Left ventricle myocardium superior (tissue), 1 donor: ENCODE data around the gene KLF3. TPM values are rescaled to one million over a fixed set of nuclear protein-coding genes. Genes with fewer than 3 reads are reported as not detected.
A peak's percentile ranks its signal among the peaks of the same experiment; 100 is the strongest.

ENCODE experiments used
- ATAC-seq: fragments of 200-7000 bp; cut with Tn5 transposase; one replicate; pipeline ENCODE4 v1.9.1; 2020; ENCODE audit warnings: mild to moderate bottlenecking, moderate library complexity
- DNase-seq: peaks from one replicate; pipeline ENCODE4 v3.0.0-alpha.2; 2020
- intact Hi-C: fragments of 100-400 bp; cut with micrococcal nuclease; formaldehyde crosslinking; loops from one replicate; pipeline ENCODE4 v1.11.0; 2022
- total RNA-seq: library from RNA; stranded (reverse); fragmentation: NEBNext Ultra II Directional; extraction: Animal tissue kit (Norgen Biotek cat#: 25700); gene quantifications from one replicate; pipeline ENCODE4 v1.2.1, GENCODE V29; 2021
- donor health status: DM: no; HTN: yes; CAD: no; lungs with severe emphysema.

The KLF3 gene
- total RNA-seq, 1 donor from 2014 or later: 17.7 TPM

DNA sequence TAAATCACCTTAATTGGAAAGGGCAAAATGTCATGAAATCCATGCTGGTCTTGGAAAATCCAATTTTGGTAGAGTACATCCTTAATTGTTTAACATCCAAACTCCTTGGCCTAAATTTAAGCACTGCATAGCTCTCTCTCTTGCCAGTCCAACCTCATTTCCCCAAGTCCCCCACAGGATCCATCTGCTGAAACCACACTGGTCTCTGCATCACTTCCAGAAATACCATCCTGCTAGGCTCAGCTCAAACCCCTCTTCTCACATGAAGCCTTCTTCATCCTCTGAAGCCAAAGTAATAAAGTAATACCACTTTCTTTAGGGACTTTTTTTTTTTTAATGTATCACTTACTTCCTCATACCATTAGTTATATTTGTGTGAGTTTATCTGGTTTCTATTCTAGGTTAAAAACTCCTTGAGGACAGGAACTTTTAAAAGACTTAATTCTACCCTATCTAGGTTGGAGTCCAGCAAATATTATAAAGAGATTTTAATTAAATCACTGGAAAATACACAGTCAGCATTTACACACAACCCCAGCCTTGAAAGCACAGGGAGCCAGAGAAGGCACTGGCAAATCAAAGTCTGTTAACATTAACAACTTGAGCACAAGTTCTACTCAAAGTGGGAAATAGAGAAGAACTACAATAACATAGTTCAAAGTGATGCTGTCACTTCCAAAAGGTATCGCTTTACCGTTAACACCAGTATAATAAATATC, 16.7 kb upstream of the KLF3 start:
- no peak for ATAC-seq
- intact Hi-C loops: no loop called here
- no peak for DNase-seq

DNA sequence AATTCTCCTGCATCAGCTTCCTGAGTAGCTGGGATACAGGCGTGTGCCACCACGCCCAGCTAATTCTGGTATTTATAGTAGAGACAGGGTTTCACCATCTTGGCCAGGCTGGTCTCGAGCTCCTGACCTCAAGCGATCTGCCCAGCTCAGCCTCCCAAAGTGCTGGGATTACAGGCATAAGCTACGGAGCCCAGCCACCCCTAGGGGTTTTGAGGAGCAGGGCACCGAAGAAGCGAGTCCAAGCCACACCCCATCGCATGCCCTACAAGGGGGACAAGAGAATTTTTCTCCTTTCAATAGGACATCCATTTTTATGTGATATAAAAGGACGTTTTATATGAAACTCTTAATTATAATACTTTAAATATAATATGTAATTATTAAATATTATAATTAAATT, 13.9 kb upstream of the KLF3 start:
- DNase-seq: no peak
- no peak for ATAC-seq
- intact Hi-C loops: no loop called here

DNA sequence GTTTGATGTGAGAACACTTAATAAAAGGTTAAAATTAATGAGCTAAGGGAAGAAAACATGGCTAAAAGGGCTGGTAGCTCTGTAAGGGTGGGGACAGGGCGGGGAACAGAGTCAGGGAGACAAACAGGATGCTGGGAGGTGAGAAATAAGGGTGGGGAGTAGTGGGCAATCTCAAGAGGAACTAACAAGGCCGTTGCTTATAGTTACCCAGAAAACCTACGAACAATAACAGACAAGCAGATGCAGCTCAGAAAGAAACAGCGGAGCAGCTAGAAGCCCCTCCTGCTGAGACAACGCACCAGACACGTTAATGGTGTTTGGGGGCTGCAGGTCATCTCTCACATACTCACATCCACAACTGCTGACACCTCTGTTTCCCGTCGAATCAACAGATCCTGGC, 9.7 kb upstream of the KLF3 start:
- intact Hi-C loops: no loop called here

DNA sequence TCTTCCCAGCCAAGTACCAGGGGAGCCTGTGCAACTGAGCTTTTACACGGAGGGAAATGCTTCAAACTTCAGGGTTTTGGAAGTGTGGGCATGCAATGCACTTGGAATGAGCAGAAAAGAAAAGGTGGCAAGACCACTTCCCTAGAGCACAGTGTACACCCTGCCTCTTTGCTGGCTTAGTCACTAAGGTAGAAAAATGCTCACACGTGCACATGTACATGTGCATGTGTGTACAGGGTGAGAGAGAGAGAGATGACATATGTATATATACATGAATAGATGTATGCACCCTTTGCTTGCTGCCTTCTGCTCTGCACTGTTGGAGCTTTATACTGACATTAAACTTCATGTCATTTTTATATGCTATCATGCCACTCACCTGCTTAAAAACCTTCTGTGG, 7.9 kb upstream of the KLF3 start:
- intact Hi-C loops: no loop called here
- ATAC-seq (no peak), DNase-seq (no peak)

More for the DNA sequence above, 9.7 kb upstream of the KLF3 start:
- DNase-seq: no peak
- ATAC-seq: peak; percentile 25

DNA sequence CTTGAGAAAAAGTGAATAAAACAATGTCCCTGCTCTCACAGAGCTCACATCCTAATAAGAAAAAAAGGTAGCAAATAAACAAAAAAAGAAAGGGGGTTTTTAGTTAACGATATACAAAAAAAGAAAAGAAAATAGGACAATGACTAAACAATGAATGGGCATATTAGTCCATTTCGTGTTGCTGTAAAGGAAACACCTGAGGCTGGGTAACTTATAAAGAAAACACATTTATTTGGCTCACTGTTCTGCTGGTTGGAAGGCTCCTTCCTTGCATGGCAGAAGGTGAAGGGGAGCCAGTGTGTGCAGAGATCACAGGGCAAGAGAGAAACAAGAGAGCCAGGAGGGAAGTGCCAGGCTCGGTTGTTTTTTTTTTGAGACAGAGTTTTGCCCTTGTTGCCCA, 4.7 kb upstream of the KLF3 start:
- intact Hi-C loops: no loop called here
- ATAC-seq: no peak
- no peak for DNase-seq

DNA sequence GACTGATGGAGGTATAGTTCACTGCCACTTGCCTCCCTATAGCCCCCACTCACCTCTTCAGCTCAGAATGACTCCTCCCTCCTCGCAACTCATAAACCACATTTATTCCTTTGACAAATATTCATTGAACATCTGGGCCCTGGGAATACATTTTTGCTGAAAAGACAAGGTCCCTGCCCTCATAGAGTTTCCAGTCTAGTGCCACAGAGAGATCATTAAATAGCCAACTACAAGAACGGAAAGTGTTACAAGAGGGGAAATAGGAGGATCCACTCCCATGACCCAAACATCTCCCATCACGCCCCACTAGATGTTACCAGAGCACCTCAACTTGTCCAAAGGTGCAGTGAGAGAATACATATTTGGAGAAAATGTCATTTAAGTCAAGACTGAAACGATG, 3.2 kb upstream of the KLF3 start:
- intact Hi-C loops: no loop called here
- ATAC-seq: no peak
- no peak for DNase-seq

DNA sequence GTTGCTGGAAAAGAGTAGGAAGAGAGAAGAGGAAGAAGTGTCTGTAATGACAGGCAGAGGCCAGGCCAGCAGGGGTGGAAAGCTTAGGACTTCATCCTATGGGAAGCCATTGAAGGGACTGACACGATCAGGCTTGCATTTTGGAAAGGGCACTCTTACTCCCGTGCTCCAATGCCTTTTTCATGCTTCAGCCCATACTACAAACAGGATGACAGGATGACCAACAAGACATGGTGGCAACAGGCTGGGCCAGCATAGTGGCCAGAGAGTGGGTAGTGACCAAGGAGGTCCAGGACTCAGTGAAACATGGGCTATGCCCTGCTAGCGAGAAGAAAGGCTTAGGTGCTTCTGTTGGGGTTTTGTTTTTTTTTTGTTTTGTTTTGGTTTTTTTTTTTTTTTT, 2.6 kb upstream of the KLF3 start:
- intact Hi-C loops: no loop called here

DNA sequence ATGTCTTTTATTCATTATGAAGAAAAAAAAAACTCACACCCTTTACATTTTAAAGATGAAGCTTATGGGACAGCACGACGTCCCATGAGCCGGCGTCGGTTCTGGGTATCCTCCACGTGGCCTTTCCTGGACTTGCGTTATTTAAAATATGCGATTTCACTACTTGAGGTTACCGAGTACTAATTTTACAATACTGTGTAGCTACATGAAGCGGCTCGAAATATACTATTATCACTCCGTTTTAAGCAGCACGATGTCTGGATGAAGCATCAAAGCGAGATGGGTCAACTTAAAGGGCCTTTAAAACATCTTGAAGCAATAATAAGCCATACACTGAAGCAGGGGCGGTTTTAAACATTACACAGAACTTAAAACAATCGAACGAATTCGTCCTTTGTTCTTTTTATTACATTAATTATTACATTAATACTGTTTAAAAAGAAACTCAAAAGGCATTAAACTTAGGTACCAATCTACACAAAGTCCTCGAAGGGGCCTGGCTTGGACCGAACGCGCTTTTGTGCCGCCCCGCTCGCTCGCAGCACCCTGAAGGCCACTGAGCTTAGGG, 1.4 kb upstream of the KLF3 start:
- ATAC-seq (no peak), DNase-seq (no peak)
- intact Hi-C loops: no loop called here

More for the DNA sequence above, 2.6 kb upstream of the KLF3 start:
- ATAC-seq (no peak), DNase-seq (no peak)

DNA sequence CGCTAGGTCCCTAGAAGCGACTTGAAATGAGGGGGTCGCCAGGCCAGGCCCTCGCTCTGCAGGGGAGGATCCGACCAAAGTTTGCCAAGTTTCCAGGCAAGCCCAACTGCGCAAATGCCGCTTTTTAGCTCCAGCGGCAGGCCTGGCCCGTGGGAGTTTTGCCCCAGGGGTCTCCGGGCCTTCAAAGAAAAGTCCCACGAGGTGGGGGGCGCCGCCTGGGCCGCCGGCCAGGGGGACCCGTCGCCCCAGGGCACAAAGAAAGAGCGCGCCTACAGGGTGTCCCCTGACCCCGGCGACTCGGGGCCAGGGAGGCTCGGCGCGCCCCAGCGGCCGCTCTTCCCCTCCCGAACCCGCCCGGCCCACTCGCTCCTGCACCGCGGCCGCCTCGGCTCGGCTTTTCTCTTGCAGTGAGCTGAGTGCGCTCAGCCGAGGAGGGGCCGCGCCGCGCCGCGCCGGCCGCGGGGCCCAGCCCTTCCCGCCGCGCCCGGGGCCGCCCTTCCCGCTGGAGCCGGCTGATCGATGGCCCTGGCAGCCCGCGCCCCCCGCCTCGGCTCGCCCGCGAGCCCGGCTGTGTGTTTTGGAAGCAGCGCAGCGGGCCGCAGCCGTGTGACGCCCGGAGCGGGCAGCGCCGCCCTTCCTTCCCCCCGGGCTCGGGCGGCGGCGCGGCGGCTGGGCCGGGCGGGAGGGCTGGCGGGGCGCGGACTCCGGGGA, 754 bp upstream of the KLF3 start:
- intact Hi-C loops: no loop called here
- DNase-seq (no peak), ATAC-seq (no peak)

DNA sequence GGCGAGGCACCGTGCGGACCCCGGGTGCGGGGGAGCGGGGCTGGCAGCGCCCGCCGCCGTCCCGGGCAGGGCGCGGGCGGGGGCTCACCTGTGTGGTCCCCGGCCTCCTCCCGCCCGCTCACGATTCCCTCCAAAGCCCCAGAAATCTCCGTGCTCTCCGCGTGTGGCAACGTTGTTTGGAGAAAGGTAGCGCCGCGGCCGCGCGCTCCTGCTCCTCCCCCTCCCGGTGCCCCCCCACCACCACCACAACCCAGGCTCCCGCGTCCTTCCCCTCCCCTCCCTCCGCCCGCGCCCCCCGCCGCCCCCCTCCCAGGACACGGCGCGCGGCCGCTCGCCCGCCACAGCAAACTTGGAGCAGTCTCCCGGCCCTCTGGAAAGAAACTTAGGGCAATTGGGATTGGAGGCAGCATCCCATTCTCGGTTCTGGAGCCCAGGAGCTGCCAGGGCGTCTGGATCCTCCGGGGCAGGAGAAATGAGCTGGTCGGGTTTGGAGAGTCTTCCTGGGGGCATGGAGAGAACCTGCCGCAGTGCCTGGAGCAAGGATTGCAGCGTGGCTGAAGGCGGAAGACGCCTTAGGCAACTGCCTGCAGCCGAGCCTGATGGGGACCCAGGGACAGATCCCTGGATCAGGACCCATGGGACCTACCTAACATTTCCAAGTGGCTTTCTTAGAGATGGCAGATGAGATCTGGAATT, 855 bp downstream of the KLF3 start:
- intact Hi-C loops: no loop called here

DNA sequence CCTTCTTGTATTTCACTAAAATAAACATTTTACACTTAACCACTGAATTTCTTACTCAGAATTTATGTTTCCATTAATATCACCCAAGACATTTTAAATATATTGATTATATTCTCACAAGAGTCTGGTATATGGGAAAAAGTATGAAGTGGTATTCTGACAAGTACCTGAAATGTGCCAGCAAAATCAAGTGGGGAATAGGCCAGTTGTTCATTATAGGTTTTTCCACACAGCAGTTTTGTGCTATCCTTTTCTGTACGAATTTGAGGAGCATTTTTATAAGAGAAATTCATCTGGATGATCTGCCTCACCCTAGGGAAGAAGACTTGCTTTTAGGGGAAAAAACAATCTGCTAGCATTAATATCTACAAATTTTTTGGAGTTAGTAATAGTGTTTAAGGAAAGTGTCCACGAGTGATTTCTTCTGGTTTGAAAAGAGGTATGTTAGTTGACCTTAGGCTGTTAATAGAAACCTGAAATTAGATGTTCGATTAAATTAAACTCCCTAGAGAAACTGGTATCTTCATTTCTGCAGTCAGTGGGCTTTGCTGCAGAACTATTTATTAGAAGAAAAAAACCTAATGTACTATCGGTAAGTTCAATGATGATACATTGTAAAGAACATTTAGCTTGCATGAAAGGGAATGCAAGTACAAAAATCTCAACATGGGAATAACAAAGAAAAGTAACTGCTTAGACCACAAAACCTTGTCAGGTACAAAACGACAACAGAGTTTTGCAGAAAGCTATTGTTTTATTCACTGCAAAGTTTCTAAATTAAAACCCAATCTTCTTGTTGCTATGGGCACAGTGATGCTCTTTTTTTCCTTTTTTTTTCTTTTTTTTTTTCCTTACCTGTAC, 1.8 kb downstream of the KLF3 start:
- intact Hi-C loops: no loop called here
- DNase-seq (no peak), ATAC-seq (no peak)

More for the DNA sequence above, 855 bp downstream of the KLF3 start:
- ATAC-seq (peak; percentile 17), DNase-seq (peak; percentile 67)

DNA sequence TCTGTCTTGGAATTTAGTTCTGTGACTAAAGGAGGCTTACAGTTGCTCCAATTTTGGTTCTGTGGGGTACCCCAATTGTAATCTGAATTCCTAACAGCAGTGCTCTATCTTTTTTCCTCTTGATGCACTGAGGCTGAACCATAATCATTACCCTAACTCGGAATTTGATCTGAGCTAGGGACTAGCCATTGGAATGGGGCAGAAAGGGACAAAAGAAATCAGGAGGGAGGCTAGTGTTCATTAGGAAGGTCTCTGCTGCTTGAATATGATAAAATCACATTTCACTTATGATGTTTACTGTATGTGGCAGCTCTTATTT, 2.7 kb downstream of the KLF3 start:
- no peak for DNase-seq
- ATAC-seq: no peak
- intact Hi-C loops: no loop called here

DNA sequence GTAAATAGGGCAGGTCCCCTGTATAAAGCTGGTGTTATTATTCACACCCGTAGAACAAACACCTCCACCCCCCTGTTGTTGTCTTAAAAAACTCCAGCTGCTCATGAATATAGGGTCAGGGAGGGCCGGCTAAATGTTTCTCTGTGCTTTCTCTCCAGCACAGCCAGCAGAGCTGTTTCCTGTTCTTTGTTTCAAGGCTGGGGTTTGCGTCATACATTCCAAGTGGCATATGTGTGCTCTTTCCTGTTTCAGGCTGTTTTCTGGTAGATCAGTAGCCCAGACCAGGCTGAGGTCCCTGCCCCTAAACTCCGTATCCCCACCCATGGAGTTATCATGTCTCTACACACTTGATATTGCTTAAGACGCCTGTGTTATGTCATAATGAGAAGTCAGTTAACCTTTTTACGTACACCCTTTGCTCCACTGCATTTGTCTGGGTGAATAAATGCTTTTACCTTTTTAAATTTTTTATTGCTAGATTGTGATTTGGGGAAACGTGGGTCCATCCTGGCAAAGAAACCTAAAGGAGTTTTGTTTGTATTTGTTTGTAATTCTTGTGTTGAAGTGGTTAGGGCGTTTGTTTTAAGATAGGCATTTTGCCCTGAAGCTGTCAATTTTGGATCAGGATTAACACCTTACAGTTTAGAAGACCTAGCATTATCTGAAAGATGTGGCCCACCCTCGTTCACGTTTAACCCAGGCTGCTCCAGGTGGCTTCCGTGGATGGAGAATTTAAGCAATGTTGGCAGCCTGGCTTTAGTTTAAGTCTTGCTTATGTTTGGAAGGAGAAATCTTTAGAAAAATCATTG, 3.3 kb downstream of the KLF3 start:
- intact Hi-C loops: no loop called here
- DNase-seq (peak; percentile 59), ATAC-seq (peak; percentile 52)

DNA sequence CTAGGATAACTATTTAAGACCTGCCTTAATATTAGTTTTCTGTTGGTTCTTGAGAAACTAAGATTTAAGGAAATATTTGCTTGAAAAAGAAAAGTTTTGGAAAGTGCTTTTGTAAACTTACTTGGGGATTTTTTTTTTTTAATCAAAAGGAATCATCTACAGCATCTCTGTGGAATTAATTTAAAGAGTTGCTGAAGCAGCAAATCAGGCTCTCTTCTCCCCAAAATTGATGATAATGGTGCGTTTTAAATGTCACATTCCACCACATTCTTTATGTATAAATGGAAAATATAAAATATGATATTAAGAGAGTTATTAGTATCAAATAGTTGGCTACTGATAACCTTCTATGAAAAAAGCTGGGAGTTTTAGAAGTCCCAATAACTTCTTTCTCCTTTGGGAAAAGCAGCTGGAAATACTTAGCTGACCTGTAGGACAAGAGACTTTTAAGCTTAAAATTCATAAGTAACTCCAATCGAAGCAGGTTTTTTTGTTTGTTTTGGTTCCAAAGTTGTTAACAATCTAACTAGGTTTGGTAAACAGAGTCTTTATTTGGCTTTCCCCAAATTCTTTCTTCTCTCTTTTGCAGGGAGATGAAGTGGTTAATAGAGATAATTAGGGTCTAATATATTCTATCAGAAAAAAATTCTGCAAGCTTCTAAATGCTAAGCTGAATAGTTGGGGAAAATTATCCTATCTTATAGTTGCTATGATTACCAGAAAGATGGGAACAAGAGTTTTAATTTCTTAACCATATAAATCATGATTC, 4.4 kb downstream of the KLF3 start:
- intact Hi-C loops: no loop called here
- DNase-seq (no peak), ATAC-seq (no peak)

DNA sequence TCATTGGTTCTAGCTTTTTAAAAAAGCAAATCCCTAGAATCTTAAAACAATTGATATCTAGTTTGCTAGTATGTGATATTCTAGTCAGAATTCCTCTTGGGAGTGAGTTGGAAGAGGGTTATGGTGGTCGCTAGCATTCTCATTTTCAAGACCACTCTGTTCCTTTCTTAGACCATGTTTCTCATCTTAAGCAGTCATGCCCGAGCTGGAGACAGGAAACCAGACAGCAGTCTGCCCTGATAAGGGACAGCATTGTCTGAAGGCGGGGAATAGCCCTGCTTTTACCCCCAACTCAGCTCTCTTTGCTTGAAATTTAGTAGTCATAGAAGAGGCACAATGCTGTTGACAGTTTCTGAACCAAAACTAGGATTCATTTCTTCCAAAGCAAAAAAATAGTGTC, 5.2 kb downstream of the KLF3 start:
- intact Hi-C loops: no loop called here
- DNase-seq: no peak
- no peak for ATAC-seq

DNA sequence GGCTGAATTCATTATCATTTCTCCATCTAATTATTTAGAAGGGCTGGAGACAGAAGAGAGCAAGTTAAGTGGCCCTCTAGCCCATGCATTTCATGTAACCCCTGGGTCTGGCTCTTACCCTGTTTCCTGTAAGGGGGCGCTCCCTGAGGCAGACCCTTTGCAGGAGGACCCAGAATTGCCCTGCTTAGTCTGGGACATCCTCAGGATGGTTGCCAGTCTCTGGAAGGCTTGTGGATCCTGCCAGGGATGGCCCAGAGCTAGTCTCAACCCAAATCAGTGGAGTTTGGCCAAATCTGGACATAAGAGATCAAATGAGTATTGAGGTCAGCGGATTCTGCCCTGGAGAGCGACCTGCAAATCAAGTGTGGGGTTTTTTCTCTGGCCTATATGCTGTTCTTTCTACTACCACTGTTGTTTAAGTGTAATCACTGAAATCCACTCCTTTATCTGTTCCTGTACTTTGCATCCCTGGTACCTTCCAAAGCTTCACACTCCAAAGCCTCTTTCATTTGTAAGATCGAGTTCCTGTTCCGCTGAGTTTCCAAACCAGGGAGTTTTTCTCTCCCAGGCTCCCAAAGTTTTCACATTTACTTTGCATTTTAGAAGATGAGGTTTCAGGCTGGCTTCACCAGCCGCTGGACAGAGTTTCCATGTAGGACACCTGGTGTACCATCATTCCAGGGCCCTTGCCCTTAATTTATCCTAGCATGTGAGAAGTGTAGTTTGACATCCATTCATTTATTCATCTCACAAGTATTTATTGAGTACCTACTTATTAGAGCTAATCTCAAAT, 6.3 kb downstream of the KLF3 start:
- no peak for DNase-seq
- no peak for ATAC-seq
- intact Hi-C loops: loop anchor here (10.0 kb wide), 1 partner anchor 606 kb away; no protein-coding TSS in a partner anchor
